SK-N-SH (cell line): ENCODE data around the gene NRCAM.

Experiments
- CTCF ChIP-seq: fragments of 200-600 bp; sonication (generic); IDR thresholded peaks from 2 replicates; pipeline ENCODE4 v1.6.1; 2017; ENCODE audit warnings: antibody characterized with exemption, mild to moderate bottlenecking, moderate library complexity
- ELF1 ChIP-seq: IDR thresholded peaks from 2 replicates; pipeline ENCODE4 v1.4.0; 2012
- EP300 ChIP-seq, 2 experiments: IDR thresholded peaks; 2 replicates each; pipeline versions ENCODE4 v1.4.0 to v1.6.1; 2012; ENCODE audit warnings: borderline replicate concordance in 1 of 2, low read depth in 1 of 2, low read length in 1 of 2
- EZH2phosphoT487 ChIP-seq: fragments of 200-600 bp; sonication (generic); IDR thresholded peaks from 2 replicates; pipeline ENCODE4 v1.6.1; 2017; ENCODE audit warnings: low read depth, mixed run types, mild to moderate bottlenecking, antibody characterized with exemption, moderate library complexity, borderline replicate concordance
- MAX ChIP-seq: IDR thresholded peaks from 2 replicates; pipeline ENCODE4 v1.4.0; 2012; ENCODE audit warnings: low read depth
- POLR2AphosphoS5 ChIP-seq: IDR thresholded peaks from 2 replicates; pipeline ENCODE4 v1.6.1; 2012; ENCODE audit warnings: low read depth, low read length
- RFX5 ChIP-seq: IDR thresholded peaks from 2 replicates; pipeline ENCODE4 v1.6.1; 2012; ENCODE audit warnings: mild to moderate bottlenecking, improper control_type of control experiment, low read length
- SIN3A ChIP-seq: IDR thresholded peaks from 2 replicates; pipeline ENCODE4 v1.6.1; 2012; ENCODE audit warnings: low read depth, mild to moderate bottlenecking, low read length, moderate library complexity, borderline replicate concordance
- SMC3 ChIP-seq: IDR thresholded peaks from 2 replicates; pipeline ENCODE4 v1.6.1; 2012; ENCODE audit warnings: low read depth, low read length, improper control_type of control experiment

- TF ChIP-seq CTCF (no peak), SMC3 (no peak), POLR2AphosphoS5 (no peak), EZH2phosphoT487 (no peak), SIN3A (no peak), MAX (no peak), EP300 (IDR thresholded peaks at IDR 0.05; ENCODE audit: borderline replicate concordance in 1 of 2, low read depth in 1 of 2, low read length in 1 of 2) (no peak), ELF1 (no peak), RFX5 (no peak)
These were observed 299.2 kb downstream of the NRCAM start for GRCh38 chr7:108156897-108157605.
